Jurkat, Clone E6-1 (cell line): ENCODE measurements around the gene ZNF292. TPM values are rescaled to one million over a fixed set of nuclear protein-coding genes. Genes with fewer than 3 reads are reported as not detected.
"Not testable (repeated sequence)": the region's sequence is repeated elsewhere in the genome, so short reads cannot be mapped to it uniquely, and the experiment has no call there.

Experiments used
- DNase-seq: peaks from one replicate; pipeline ENCODE4 v3.0.0-alpha.2; 2011; ENCODE audit warnings: low read depth, low spot score
- H3K4me3 ChIP-seq: 2 replicates; pipeline ENCODE4 v1.5.1; 2011; ENCODE audit warnings: mild to moderate bottlenecking, low read length, control low read depth, moderate library complexity
- polyA plus RNA-seq: library from polyadenylated mRNA; unstranded; fragments of >200 nt; gene quantifications from one replicate; pipeline ENCODE4 v1.2.1, GENCODE V29; 2012; ENCODE audit warnings: missing spikeins; ENCODE audit not compliant: insufficient read length, insufficient read depth

Gene ZNF292
- 10.3 TPM for polyA plus RNA-seq

DNA sequence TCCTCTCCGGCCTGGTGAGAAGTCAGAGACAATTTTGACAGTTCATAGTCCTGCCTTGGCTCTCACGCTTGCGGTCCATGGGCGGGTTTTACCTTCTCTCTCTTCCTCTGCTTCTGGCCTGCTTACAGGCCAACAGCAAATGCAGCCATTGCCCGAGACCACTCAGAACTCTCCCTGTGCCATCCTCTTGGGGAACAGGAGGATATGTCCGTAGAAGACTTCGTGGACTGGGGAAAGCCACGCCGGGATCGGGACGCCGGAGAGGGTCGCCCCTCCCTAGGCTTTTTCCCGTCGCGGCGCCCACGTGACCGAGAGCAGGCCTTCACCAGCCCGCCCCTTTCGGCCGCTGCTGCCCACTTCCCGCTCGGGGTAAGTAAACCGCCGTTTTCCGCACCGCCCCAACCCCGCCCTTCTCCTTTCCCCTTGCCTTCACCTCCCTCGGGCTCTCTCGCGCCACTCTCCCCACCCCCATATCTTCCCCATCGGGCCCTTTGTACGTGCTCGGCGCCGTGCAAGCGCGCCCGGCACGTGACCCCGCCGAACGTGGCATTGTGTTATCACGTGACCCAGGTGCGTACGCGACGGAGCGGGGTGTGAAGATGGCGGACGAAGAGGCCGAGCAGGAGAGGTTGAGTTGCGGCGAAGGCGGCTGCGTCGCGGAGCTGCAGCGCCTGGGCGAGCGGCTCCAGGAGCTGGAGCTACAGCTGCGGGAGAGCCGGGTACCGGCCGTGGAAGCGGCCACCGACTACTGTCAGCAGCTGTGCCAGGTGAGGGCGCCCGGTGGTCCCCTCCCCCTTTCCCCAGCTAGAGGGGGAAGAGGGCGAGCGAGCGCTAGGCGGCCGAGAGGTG is at the start of gene ZNF292:
ZNF292 (plus strand) TSS at position 573 of the 849 bp plus-strand sequence; CDS start at position 600, 27 bp downstream.
- H3K4me3 ChIP-seq = peak within 1 kb of the TSS; percentile 93
- DNase-seq = peak; percentile 96

- no peak for DNase-seq
Measured at GRCh38 chr6:87105823-87106222, 49.5 kb upstream of the ZNF292 start.

DNA sequence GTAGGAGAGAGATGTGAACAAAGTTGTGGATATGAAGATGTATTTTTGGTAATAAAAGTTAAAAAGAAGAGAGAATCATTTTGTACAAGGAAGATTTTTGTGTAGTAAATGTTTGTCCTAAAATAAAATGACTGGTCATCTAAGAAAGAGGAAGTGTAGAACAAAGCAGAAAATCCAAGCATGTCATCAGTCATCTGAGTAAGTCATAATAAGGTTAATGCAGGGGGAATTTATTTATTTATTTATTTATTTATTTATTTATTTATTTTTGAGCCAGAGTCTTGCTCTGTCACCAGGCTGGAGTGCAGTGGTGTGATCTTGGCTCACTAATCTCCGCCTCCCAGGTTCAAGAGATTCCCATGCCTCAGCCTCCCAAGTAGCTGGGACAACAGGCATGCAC is 44.7 kb upstream of the ZNF292 start:
- no peak overlapping the region for H3K4me3 ChIP-seq
- no peak for DNase-seq

More at GRCh38 chr6:87105823-87106222, 49.5 kb upstream of the ZNF292 start:
- no peak overlapping the region for H3K4me3 ChIP-seq

- no peak overlapping the region for H3K4me3 ChIP-seq
- DNase-seq = no peak
Measured at GRCh38 chr6:87115402-87116135, 39.8 kb upstream of the ZNF292 start.

GRCh38 chr6:87116922-87117321 is 38.4 kb upstream of the ZNF292 start:
- H3K4me3 ChIP-seq = no peak overlapping the region
- no peak for DNase-seq

GRCh38 chr6:87118054-87118453 is 37.3 kb upstream of the ZNF292 start:
- DNase-seq = no peak
- H3K4me3 ChIP-seq = no peak overlapping the region

DNA sequence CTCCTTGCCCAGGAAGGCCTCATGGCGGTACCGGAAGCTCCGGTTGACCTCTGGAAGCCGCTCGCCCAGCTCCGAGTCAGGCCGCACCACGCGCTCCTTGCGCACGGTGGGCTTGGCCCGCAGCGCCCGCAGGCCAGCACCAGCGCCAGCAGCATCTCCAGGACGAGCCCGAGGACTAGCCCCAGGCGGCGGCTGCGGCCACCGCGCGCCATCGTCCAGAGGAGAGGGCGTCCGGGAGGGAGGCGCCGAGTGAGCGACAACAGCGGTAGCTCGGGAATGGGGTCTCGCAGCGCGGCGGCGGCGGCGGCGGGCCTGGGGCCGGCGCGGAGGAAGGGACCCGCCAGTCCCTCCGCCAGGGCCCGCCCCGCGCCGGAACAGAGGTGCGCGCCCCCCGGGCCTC is 32.9 kb upstream of the ZNF292 start:
- DNase-seq = no peak
- H3K4me3 ChIP-seq = no peak overlapping the region

GRCh38 chr6:87124074-87124473 is 31.3 kb upstream of the ZNF292 start:
- DNase-seq = no peak
- H3K4me3 ChIP-seq = no peak overlapping the region

GRCh38 chr6:87126501-87126900 is 28.9 kb upstream of the ZNF292 start:
- no peak overlapping the region for H3K4me3 ChIP-seq

DNA sequence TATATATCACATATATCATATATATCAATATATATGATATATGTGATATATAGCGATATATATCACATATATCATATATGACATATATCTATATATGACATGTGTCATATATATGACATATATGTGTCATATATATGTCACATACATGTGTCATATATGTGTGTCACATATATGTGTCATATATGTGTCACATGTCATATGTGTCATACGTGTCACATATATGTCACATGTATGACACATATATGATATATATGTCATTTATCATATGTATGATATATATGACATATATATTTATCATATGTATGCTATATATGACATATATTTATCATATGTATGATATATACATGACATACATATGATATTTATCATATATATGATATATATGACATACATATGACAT is 27.6 kb upstream of the ZNF292 start:
- H3K4me3 ChIP-seq = no peak overlapping the region
- DNase-seq = no peak

More at GRCh38 chr6:87126501-87126900, 28.9 kb upstream of the ZNF292 start:
- DNase-seq = no peak

DNA sequence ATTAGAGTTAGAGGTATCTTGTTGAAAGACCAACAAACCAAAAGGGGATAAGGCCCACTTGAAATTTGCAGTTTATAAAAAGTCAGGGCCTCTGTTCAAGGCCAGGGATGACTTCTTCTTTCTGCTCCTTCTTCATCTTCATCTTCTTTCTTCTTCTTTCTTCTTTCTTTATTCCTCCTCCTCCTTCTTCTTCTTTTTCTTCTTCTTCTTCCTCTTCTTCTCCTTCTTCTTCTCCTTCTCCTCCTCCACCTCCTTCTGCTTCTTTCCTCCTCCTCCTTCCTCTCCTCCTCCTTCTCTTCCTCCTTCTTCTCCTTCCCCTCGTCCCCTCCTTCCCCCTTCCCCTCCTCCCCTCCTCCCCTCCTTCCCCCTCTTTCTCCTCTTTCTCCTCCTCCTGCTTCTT is 18.4 kb upstream of the ZNF292 start:
- H3K4me3 ChIP-seq = no peak overlapping the region
- DNase-seq = no peak

DNA sequence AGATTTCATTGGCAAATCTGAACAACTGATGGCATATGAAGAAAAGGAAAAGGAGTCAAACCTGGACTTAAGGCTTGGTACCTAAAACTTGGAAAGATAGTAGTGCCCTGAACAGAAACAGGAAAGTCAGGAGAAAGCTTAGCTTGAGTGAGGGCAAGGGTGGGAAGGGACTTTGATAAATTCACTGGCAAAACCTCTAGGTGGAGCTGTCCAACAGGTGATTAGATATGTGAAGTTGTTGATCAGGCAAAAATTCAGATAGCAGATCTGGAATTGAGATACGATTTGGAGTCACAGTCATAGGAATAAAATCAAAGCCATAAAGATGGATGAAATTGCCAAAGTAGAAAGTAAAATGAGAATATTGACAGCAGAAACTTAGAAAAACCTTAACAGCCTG is 16.1 kb upstream of the ZNF292 start:
- peak; percentile 60 for DNase-seq

DNA sequence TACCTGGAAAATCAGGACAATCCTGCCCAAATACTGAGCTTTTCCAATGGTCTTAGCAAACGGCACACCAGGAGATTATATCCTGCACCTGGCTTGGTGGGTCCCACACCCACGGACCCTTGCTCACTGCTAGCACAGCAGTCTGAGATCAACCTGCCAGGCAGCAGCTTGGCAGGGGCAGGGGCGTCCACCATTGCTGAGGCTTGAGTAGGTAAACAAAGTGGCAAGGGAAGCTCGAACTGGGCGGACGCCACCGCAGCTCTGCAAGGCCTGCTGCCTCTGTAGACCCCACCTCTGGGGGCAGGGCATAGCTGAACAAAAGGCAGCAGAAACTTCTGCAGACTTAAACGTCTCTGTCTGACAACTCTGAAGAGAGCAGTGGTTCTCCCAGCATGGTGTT is 15.4 kb upstream of the ZNF292 start:
- not testable (repeated sequence) for DNase-seq

More for the DNA sequence above, 16.1 kb upstream of the ZNF292 start:
- H3K4me3 ChIP-seq = no peak overlapping the region

GRCh38 chr6:87146363-87146762 is 9.0 kb upstream of the ZNF292 start:
- H3K4me3 ChIP-seq = no peak overlapping the region
- no peak for DNase-seq

More for the DNA sequence above, 15.4 kb upstream of the ZNF292 start:
- H3K4me3 ChIP-seq = not testable (repeated sequence)

- DNase-seq = no peak
Measured at GRCh38 chr6:87150406-87150805, 5.0 kb upstream of the ZNF292 start.

GRCh38 chr6:87151471-87151780 is 3.9 kb upstream of the ZNF292 start:
- DNase-seq = no peak
- H3K4me3 ChIP-seq = no peak overlapping the region

More at GRCh38 chr6:87150406-87150805, 5.0 kb upstream of the ZNF292 start:
- no peak overlapping the region for H3K4me3 ChIP-seq

DNA sequence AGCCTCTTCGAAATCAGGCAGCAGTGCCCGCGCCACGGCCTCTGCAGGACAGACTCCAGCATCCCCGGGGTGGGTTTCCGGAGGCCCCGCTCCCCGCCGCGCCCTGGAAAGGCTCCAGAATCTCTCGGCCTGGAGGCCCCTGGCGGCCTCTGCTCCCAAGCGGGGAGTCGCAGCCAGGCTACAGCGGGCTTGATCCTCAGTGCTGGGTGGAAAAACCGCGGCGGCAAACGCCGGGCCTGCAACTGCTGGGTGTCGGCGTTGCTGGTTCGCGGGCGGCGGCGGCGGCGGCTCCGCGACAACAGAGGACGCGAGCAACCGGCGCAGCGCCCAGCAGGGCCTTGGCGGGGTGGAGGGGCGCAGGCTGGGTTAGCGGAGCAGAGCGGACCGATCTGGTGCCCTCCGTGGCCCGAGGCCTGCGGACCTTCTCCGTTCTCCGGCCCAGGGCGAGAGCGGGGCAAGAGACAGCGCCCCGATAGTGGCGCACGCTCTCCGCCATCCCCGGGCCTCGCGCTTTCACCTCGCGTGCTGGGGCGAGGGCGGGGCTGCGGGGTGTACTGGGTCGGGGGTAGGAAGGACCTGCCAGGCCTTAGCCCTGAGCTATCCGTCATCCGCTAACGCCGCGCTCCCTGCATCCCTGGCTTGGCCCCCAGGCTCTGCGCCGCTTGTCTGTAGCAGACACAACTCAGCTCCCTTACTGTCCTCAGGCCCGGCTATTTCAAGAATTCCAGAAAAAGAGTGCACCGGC is 3.4 kb upstream of the ZNF292 start:
- no peak overlapping the region for H3K4me3 ChIP-seq
- no peak for DNase-seq

- no peak for DNase-seq
- no peak overlapping the region for H3K4me3 ChIP-seq
Measured at GRCh38 chr6:87152526-87152955, 2.8 kb upstream of the ZNF292 start.

GRCh38 chr6:87154641-87154992 is 748 bp upstream of the ZNF292 start:
- DNase-seq = no peak
- H3K4me3 ChIP-seq = peak overlapping the region; percentile 93
